GM12872 (cell line): ENCODE measurements around the gene DNHD1.

Source experiments
- CTCF ChIP-seq: IDR thresholded peaks from 3 replicates; pipeline ENCODE4 v1.5.1; 2011; ENCODE audit warnings: low read depth, mild to moderate bottlenecking, low read length, moderate library complexity; ENCODE audit not compliant: insufficient read depth

DNHD1 gene

GRCh38 chr11:6488342-6488741 lies 8.7 kb upstream of the DNHD1 start:
- TF ChIP-seq CTCF = no peak

GRCh38 chr11:6488821-6489220 lies 8.3 kb upstream of the DNHD1 start:
- TF ChIP-seq CTCF = no peak

DNA sequence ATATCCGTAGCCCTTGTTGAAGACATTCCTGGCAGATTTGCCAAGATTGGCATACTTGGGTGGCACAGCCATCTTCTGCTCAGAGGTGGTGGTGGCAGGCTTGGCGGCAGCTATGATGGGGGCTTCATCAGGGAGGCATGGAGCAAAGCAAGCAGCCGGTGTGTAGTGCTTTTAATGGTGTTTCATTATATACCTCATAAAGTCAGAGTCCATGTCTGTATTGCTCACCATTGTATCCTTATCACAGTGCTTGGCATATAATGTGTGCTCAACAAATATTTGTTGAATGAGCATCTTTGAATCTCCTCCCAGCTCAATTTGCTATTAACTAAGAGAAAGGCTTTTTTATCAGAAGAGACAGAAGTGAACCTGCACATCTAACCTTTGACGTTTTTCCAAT lies 7.8 kb upstream of the DNHD1 start:
- TF ChIP-seq CTCF = no peak

- no peak for TF ChIP-seq CTCF
These were observed 1.0 kb downstream of the DNHD1 start for GRCh38 chr11:6498121-6498520.

GRCh38 chr11:6498544-6498943 lies 1.5 kb downstream of the DNHD1 start:
- no peak for TF ChIP-seq CTCF

- TF ChIP-seq CTCF = no peak
These were observed 5.3 kb downstream of the DNHD1 start for GRCh38 chr11:6502382-6502781.

GRCh38 chr11:6504166-6504565 lies 7.1 kb downstream of the DNHD1 start:
- TF ChIP-seq CTCF = no peak

DNA sequence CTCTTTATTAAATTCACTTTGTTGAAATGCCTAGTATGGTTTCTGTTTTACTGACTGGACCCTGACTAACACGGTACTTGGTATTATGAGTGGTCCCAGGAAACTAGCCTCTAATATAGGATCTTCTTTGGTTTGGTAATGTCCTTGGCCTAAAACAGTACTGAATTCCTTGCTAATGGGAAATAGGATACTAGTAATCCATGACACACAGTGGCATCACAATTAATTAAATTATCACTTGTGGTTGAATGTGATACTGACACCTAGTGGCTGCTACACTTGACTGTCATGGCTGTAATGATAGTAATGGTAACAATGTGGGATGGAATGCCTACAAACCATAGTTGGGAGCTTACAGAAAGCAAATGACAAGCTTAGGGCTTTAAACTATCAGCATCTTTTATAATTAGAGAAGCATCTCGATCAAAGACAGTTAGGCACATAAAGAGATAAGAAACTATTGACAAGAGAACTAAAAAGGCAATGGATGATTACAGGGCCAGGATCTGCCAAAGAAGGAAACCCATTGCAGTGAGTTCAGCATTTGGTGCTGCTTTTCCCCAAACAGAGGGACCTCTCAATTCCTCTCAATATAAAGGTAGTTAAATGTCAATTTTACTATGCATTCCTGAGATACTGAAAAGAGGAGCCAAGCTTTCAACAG lies 8.6 kb downstream of the DNHD1 start:
- TF ChIP-seq CTCF = peak; percentile 68
